ENCODE measurements around the gene SLC16A7. TPM values are rescaled to one million over a fixed set of nuclear protein-coding genes. Genes with fewer than 3 reads are reported as not detected.

Gene SLC16A7
- total RNA-seq, 4 donors from 2014 or later: 14.9 to 22.2 (median 15.7) TPM

GRCh38 chr12:59652130-59652529, 56.3 kb downstream of the SLC16A7 start:
- Histone ChIP-seq H3K36me3 (no peaks in the 10 kb centered on the region), H3K9me3 (no peaks in the 10 kb centered on the region), H3K27ac (no peak overlapping the region), H3K27me3 (no peaks in the 10 kb centered on the region), H3K4me1 (no peaks in the 10 kb centered on the region), H3K4me3 (replicated peaks in 1 of 3) (no peak overlapping the region)
- WGBS, 2 donors: 81 to 87% methylated on average over 1 of the region's 1 CpG
- no peak for DNase-seq
- TF ChIP-seq POLR2A (IDR thresholded peaks at IDR 0.05) (no peak), CTCF (IDR thresholded peaks at IDR 0.05) (no peak)
- intact Hi-C loops (cut with DNase I): no loop called here

- Histone ChIP-seq H3K36me3 (no peaks in the 10 kb centered on the region), H3K9me3 (no peaks in the 10 kb centered on the region), H3K27ac (no peak overlapping the region), H3K27me3 (no peaks in the 10 kb centered on the region), H3K4me3 (replicated peaks in 1 of 3) (no peak overlapping the region), H3K4me1 (no peaks in the 10 kb centered on the region)
- no peak for TF ChIP-seq CTCF (IDR thresholded peaks at IDR 0.05)
- no peak for TF ChIP-seq POLR2A (IDR thresholded peaks at IDR 0.05)
- intact Hi-C loops (cut with DNase I): no loop called here
- DNase-seq: no peak
Measured at GRCh38 chr12:59654061-59654460, 58.2 kb downstream of the SLC16A7 start.

DNA sequence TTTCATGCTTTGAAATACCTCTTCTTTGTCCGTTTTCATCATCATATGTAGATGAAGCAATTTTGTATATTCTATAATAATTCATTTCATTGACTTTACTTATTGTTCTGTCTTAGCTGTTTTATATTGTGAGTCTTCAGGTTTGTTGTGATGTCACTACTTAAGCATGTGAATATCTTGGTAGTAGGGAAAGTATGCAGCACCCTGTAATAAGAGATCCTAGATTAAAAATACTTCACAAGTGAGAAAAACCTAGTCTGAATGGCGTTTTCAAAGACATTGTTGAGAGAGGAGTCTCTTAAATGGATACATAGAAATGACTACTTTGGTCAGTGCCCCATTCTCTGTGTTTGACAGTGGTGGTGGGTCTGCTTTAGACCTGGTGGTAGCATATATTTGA, 61.4 kb downstream of the SLC16A7 start:
- TF ChIP-seq POLR2A (IDR thresholded peaks at IDR 0.05) (no peak), CTCF (IDR thresholded peaks at IDR 0.05) (no peak)
- Histone ChIP-seq H3K9me3 (no peaks in the 10 kb centered on the region), H3K27me3 (no peaks in the 10 kb centered on the region), H3K36me3 (no peaks in the 10 kb centered on the region), H3K4me1 (no peaks in the 10 kb centered on the region), H3K27ac (no peak overlapping the region), H3K4me3 (replicated peaks in 1 of 3) (no peak overlapping the region)
- DNase-seq: no peak
- intact Hi-C loops (cut with DNase I): no loop called here
- 81 to 86% methylated on average over 2 of the region's 2 CpGs for WGBS, 2 donors

GRCh38 chr12:59657711-59658110, 61.9 kb downstream of the SLC16A7 start:
- Histone ChIP-seq H3K4me3 (replicated peaks in 1 of 3) (no peak overlapping the region), H3K27me3 (no peaks in the 10 kb centered on the region), H3K36me3 (no peaks in the 10 kb centered on the region), H3K9me3 (no peaks in the 10 kb centered on the region), H3K4me1 (no peaks in the 10 kb centered on the region), H3K27ac (no peak overlapping the region)
- WGBS, 2 donors: 92 to 100% methylated on average over 1 of the region's 1 CpG
- no peak for DNase-seq
- intact Hi-C loops (cut with DNase I): no loop called here
- TF ChIP-seq POLR2A (IDR thresholded peaks at IDR 0.05): no peak
- no peak for TF ChIP-seq CTCF (IDR thresholded peaks at IDR 0.05)

- no peak for DNase-seq
- H3K9me3 ChIP-seq: no peaks in the 10 kb centered on the region
- H3K36me3 ChIP-seq: no peaks in the 10 kb centered on the region
- no peak overlapping the region for H3K4me3 ChIP-seq (replicated peaks in 1 of 3)
- intact Hi-C loops (cut with DNase I): no loop called here
- H3K27me3 ChIP-seq: no peaks in the 10 kb centered on the region
- 90% methylated on average over 2 of the region's 2 CpGs for WGBS, 2 donors
- no peak overlapping the region for H3K27ac ChIP-seq
- no peaks in the 10 kb centered on the region for H3K4me1 ChIP-seq
- TF ChIP-seq CTCF (IDR thresholded peaks at IDR 0.05) (no peak), POLR2A (IDR thresholded peaks at IDR 0.05) (no peak)
Measured at GRCh38 chr12:59660148-59660547, 64.3 kb downstream of the SLC16A7 start.

Data from thyroid gland (tissue), 4 donors.